Stimulated activated CD4-positive, alpha-beta T cell treated with anti-CD3 and anti-CD28 coated beads, Interleukin-4, amount 100 ng/mL, for 4 hours (primary cell): Measurements from ENCODE around the gene SCRN3.
"Not testable (repeated sequence)": the region's sequence is repeated elsewhere in the genome, so short reads cannot be mapped to it uniquely, and the experiment has no call there.

Experiments
- DNase-seq, 2 experiments: peaks; one replicate each; pipeline ENCODE4 v3.0.0-alpha.2; 2020

Gene SCRN3

GRCh38 chr2:174410039-174410438 is 14.5 kb downstream of the SCRN3 start:
- not testable (repeated sequence) for DNase-seq

GRCh38 chr2:174412256-174412655 is 16.7 kb downstream of the SCRN3 start:
- DNase-seq: no peak

GRCh38 chr2:174428214-174428613 is 32.7 kb downstream of the SCRN3 start:
- DNase-seq: no peak

GRCh38 chr2:174430066-174430465 is 34.5 kb downstream of the SCRN3 start:
- DNase-seq: no peak

GRCh38 chr2:174431902-174432301 is 36.4 kb downstream of the SCRN3 start:
- DNase-seq: no peak

- DNase-seq: no peak
These were observed 40.8 kb downstream of the SCRN3 start for GRCh38 chr2:174436351-174436750.

- DNase-seq: no peak
These were observed 42.8 kb downstream of the SCRN3 start for GRCh38 chr2:174438146-174438886.

- DNase-seq: no peak
These were observed 43.8 kb downstream of the SCRN3 start for GRCh38 chr2:174439323-174439722.

GRCh38 chr2:174439950-174440349 is 44.4 kb downstream of the SCRN3 start:
- DNase-seq: no peak

- no peak for DNase-seq
These were observed 47.3 kb downstream of the SCRN3 start for GRCh38 chr2:174442546-174443510.

- no peak for DNase-seq
These were observed 49.2 kb downstream of the SCRN3 start for GRCh38 chr2:174444761-174445160.

GRCh38 chr2:174445248-174445647 is 49.7 kb downstream of the SCRN3 start:
- no peak for DNase-seq

- DNase-seq: no peak
These were observed 51.0 kb downstream of the SCRN3 start for GRCh38 chr2:174446531-174446930.

GRCh38 chr2:174449033-174449432 is 53.5 kb downstream of the SCRN3 start:
- DNase-seq: no peak

- no peak for DNase-seq
These were observed 54.7 kb downstream of the SCRN3 start for GRCh38 chr2:174450021-174450816.

- DNase-seq: no peak
These were observed 59.0 kb downstream of the SCRN3 start for GRCh38 chr2:174454566-174454965.

- no peak for DNase-seq
These were observed 65.7 kb downstream of the SCRN3 start for GRCh38 chr2:174461221-174461620.

- DNase-seq: no peak
These were observed 69.8 kb downstream of the SCRN3 start for GRCh38 chr2:174465327-174465726.

GRCh38 chr2:174473796-174474195 is 78.3 kb downstream of the SCRN3 start:
- no peak for DNase-seq

- DNase-seq: no peak
These were observed 82.2 kb downstream of the SCRN3 start for GRCh38 chr2:174477759-174478158.
